ENCODE data around the gene PRSS38.

Gene PRSS38

GRCh38 chr1:227793079-227793947 is 22.2 kb upstream of the PRSS38 start:
- no peak for DNase-seq (ENCODE audit: low read depth in 2 of 2)

DNA sequence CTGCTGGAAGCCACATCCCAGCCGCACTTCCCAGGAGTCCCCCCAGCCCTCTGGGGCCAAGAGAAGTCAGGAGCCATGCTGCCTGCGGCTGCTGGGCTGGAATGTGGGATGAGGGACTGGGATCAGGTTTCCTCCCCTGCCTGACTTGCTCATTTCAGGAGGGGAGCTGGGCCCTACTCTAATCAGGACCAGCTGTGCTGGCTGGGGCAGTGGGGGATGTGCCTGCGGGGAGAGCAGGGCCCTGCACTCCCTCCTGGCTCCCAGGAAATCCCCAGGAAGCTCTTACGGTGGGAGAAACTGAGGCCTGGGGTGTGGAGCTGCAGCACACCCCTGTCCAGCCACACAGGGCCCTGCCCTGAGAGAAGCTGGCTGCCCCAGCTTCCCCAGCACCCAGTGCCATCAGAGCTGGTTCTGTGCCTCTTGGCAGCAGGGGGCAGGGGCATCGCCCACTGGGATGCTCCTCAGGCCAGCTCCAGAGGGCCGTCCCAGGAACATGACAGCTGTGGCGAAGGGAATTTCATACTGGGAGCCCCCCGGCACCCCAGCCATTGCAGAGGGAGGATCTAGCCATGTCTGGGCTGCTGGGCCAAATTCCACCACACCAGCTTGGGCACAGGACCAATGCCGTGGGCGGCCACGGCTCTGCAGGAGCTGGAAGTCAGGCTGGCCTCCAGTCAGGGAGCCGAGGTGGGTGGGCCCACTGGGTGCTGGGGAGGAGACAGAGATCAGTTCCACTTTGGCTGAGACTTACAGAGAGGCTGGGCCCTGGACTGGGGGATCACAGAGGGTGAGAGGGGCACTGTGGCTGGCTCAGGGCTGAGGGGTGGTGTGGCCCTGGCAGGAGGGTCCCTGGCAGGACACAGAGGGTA is 21.3 kb upstream of the PRSS38 start:
- DNase-seq (ENCODE audit: low read depth in 2 of 2), result no peak

DNA sequence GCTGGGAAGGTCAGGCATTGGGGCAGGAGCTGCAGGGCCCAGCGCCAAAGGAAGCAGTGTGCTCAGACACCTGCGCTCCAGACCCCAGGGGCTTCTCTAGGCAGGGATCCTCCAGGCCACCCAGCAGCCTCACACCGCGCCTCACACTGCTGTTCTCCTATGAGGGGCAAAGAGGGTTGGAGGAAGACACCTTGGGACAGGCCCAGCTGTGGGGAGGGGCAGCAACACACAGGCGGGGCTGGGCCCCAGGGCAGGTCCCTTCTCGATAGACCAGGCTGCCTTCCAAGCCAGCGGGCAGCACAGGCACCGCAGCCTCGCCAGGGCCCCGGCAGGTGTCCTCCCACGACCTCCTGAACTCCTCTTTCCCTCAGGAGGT is 20.7 kb upstream of the PRSS38 start:
- no peak for DNase-seq (ENCODE audit: low read depth in 2 of 2)

DNA sequence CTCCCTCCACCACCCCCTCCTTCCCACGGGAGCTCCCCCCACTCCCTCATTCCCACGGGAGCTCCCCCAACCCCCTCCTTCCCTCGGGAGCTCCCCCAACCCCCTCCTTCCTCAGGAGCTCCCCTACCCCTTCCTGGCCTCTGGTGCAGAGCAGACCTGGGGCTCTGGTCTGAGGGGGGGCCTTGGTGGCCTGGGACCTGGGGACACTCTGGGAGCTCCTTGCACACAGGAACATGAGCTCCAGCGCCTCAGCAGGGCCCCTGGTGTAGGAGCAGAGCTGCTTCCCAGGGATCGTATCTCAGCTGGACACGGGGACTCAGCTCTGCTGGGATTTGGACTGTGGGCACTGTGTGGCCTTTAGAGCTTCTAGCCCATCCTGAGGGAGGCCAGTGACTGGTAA is 19.7 kb upstream of the PRSS38 start:
- DNase-seq (ENCODE audit: low read depth in 2 of 2), result no peak

DNA sequence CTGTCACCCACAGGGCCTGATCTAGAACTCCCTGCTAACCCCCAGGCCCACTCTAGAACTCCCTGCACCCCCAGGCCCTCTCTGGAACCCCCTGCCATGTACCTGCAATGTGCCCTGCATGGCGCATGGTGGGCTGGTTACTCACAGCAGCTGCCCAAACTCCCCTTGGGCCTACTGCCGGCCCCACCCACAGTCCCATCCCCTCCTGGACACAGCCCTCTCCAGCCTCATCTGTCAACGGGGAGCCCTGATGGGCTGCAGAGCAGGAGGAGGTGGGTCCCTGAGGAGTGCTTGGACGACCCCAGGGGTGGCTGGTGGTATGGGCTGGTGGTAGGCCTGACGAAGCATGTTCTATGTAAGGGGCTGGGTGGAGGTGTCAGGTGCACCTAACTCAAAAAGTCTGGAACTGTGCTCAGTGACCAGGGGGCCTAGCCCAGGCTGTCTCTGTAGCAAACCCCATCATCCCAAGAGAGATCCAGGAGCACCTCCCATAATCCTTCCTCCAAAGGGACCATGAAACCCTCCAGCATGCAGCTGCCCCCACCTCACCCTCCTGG is 19.0 kb upstream of the PRSS38 start:
- DNase-seq (ENCODE audit: low read depth in 2 of 2), result no peak

GRCh38 chr1:227797144-227797543 is 18.3 kb upstream of the PRSS38 start:
- no peak for DNase-seq (ENCODE audit: low read depth in 2 of 2)

DNA sequence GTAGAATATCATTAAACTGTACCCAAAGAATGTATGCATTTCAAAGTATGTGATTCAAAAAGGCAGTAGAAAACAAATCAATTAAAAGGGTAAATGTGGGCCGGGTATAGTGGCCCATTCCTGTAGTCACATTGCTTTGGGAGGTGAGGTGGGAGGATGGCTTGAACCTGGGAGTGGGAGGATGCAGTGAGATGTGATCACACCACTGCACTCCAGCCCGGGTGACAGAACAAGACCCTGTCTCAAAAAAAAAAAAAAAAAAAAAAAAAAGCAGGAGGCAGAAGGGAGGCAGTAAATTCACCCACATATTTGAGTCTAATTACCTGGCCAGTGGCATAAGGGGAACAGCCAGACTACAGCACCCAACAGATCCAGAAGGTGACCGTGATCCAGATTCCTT is 17.9 kb upstream of the PRSS38 start:
- DNase-seq (ENCODE audit: low read depth in 2 of 2), result no peak

DNA sequence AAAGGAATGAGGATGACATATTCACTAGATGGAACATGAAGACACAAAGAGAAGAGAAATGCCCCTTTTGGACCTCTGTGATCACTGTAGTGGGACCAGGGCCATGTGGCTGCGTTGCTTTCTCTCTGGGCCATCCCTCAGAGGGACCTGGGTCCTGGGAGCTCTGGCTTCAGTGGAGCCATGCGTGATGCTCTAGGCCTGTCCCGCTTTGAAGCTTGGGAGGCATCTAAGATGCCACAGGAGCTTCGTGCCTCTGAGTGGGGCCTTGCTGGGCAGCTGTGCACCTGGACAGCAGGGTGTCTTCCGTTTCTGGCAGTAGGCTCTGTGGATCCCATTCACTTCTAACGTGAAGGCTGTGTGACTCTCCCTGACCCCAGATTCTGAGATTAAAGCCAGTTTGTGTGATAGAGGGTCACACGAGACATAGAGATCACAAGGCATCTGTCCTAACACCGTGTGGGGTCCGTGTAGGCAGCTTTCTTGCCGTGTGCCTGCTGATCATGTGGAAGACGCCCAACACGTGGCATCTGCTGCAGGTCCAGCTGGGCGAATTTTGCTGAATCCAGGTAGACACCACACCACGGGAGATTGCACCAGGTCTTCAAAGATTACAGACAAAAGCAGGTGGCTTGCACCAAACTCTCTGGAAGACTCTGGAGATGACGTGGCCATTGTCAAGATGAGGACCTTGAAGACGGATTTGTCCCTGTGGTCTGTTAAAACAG is 17.2 kb upstream of the PRSS38 start:
- DNase-seq (ENCODE audit: low read depth in 2 of 2), result no peak

DNA sequence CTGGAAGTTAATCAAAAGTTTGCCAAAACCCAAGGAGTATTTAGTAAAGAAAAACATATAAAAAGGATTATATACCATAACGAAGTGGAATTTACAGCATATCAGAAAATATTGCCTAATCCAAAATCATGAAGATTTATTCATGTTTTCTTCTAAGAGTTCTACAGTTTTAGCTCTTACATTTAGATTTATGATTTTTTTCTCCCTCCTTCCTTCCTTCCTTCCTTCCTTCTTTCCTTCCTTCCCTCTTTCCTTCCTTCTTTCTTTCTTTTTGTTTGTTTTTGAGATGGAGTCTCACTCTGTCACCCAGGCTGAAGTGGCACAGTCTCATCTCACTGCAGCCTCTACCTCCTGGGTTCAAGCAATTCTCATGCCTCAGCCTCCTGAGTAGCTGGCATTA is 15.7 kb upstream of the PRSS38 start:
- no peak for DNase-seq (ENCODE audit: low read depth in 2 of 2)

GRCh38 chr1:227803933-227804332 is 11.5 kb upstream of the PRSS38 start:
- DNase-seq (ENCODE audit: low read depth in 2 of 2), result no peak

- DNase-seq (ENCODE audit: low read depth in 2 of 2), result no peak
Measured at GRCh38 chr1:227805606-227806197, 9.8 kb upstream of the PRSS38 start.

DNA sequence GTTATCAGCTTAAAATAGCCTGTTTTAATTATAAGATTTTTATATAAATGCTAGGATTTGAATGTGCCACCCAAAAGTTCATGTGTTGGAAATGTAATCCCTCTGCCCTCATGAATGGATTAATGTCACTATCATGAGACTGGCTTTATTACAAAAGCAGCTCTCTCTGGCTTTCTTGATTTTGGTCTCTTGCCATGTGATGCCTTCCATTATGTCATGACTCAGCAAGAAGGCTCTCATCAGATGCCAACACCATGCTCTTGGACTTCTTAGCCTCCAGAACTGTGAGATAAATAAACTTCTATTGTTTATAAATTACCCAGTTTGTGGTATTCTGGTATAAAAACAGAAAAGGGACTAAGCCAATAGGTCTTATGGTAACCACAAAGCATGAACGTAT is 6.9 kb upstream of the PRSS38 start:
- no peak for DNase-seq (ENCODE audit: low read depth in 2 of 2)

- no peak for DNase-seq (ENCODE audit: low read depth in 2 of 2)
Measured at GRCh38 chr1:227809026-227809425, 6.4 kb upstream of the PRSS38 start.

- DNase-seq (ENCODE audit: low read depth in 2 of 2), result no peak
Measured at GRCh38 chr1:227813962-227814361, 1.5 kb upstream of the PRSS38 start.

DNA sequence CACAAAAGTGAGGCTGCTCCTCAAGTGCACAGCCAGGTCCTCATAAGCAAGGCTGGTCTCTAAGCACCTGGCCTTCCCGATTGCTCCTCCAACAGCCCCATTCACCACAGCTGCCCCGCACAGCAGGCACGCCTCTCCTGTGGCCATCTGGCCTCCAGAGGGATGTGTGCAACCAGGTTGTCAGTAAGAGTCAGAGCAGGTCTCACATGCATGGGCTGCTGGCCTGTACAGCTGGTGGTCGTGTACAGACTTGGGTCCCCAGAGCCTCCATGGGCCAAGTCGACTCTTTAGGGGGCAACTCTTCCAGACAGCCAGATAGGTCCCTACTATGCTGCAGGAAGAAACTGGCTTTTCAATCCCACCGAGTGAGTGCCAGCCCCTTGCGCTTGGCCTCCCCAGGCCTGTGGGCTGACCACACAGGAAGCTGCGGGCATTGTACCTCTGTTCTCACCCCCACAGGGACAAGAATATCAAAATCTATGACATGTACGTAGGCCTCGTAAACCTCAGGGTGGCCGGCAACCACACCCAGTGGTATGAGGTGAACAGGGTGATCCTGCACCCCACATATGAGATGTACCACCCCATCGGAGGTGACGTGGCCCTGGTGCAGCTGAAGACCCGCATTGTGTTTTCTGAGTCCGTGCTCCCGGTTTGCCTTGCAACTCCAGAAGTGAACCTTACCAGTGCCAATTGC is 1.4 kb downstream of the PRSS38 start:
- DNase-seq (ENCODE audit: low read depth in 2 of 2), result no peak

DNA sequence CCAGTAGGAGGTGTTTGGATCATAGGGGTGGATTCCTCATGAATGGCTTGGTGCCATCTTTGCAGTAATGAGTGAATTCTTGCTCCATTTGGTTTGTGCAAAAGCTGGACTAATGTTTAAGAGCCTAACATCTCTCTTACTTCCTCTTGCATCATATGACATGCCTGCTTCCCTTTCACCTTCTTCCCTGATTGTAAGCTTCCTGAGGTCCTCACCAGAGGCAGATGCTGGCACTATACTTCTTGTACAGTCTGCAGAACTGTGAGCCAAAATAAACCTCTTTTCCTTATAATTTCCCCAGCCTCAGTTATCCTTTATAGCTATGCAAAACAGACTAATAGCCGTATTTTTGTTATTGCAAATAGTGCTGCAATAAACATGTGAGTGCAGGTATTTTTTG is 8.1 kb downstream of the PRSS38 start:
- DNase-seq (ENCODE audit: low read depth in 2 of 2), result no peak

DNA sequence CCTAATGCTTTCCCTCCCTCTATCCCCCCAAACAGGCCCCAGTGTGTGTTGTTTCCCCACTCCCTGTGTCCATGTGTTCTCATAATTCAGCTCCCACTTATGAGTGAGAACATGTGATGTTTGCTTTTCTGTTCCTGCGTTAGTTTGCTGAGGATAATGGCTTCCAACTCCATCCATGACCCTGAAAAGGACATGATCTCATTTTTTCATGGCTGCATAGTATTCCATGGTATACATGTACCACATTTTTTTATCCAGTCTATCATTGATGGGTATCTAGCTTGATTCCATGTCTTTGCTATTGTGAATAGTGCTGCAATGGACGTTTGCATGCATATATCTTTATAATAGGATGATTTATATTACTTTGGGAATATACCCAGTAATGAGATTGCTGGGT is 8.7 kb downstream of the PRSS38 start:
- DNase-seq (ENCODE audit: low read depth in 2 of 2), result no peak

GRCh38 chr1:227828786-227829185 is 13.3 kb downstream of the PRSS38 start:
- DNase-seq (ENCODE audit: low read depth in 2 of 2), result no peak

- no peak for DNase-seq (ENCODE audit: low read depth in 2 of 2)
Measured at GRCh38 chr1:227838181-227838580, 22.7 kb downstream of the PRSS38 start.

DNA sequence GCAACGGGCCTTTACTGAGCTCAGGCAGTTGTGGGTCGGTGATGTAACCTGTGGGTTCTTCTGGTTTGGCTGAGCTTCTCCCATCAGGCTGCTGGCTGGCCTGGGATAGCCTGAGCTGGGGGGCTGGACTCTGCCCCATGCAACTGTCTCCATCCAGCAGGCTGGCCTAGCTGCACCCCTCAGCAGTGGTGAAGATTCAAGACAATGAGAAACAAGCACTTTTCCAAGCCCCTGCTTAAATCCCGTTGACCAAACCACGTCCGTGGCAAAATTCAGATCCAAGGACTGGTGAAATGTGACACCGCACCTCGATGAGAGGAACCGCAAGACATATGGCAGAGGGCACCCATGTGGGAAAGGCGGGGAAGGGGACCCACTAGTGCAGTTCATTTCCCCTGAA is 25.6 kb downstream of the PRSS38 start:
- no peak for DNase-seq (ENCODE audit: low read depth in 2 of 2)

All from stimulated activated CD8-positive, alpha-beta memory T cell treated with anti-CD3 and anti-CD28 coated beads, Interleukin-15, amount 100 ng/mL, for 48 hours (primary cell).